B cell (primary cell): ENCODE data around the gene TGM3. TPM values are rescaled to one million over a fixed set of nuclear protein-coding genes. Genes with fewer than 3 reads are reported as not detected.

Source experiments
- ATAC-seq: fragments of 200-7000 bp; cut with Tn5 transposase; one replicate; pipeline ENCODE4 v1.10.0; 2021; ENCODE audit warnings: low read depth, mild to moderate bottlenecking, moderate number of reproducible peaks, moderate library complexity
- CTCF ChIA-PET: fragments of 350-600 bp; sonication (Branson Sonifier 250); formaldehyde crosslinking; loops from one replicate; lab custom pipeline; 2021; ENCODE audit warnings: antibody characterized with exemption, inconsistent platforms; lab: Charles Lee
- POLR2A ChIA-PET: fragments of 350-600 bp; sonication (Branson Sonifier 250); formaldehyde crosslinking; loops from one replicate; lab custom pipeline; 2021; ENCODE audit warnings: antibody characterized with exemption; lab: Charles Lee
- DNase-seq: peaks from one replicate; pipeline ENCODE4 v3.0.0; 2013
- H2AFZ ChIP-seq: 2 replicates; pipeline ENCODE4 v1.6.1; 2012; ENCODE audit warnings: mild to moderate bottlenecking, low read depth, low read length; ENCODE audit not compliant: insufficient read depth, poor library complexity, severe bottlenecking
- H3K27ac ChIP-seq, 2 donors: 1 replicate in 1 of 2; 2 replicates in 1 of 2; pipeline ENCODE4 v1.5.1; 2012 to 2013; ENCODE audit warnings: low read length in 2 of 2, mild to moderate bottlenecking in 2 of 2, moderate library complexity in 1 of 2
- H3K27me3 ChIP-seq, 4 experiments: fragments of 200-600 bp in 1 of 4; sonication (generic) in 1 of 4; replicated peaks in 1 of 4; 1 replicate in 2 of 4; 2 replicates in 2 of 4; pipeline versions ENCODE4 v1.6.1 to v1.7.0; 2013 to 2016; ENCODE audit warnings: low read length in 3 of 4, mild to moderate bottlenecking in 2 of 4, mixed read lengths in 1 of 4, moderate library complexity in 1 of 4; ENCODE audit not compliant: insufficient read depth in 4 of 4, control insufficient read depth in 3 of 4; ENCODE audit errors: control extremely low read depth in 1 of 4
- H3K36me3 ChIP-seq, 2 experiments: replicated peaks in 1 of 2; 1 replicate in 1 of 2; 2 replicates in 1 of 2; pipeline versions ENCODE4 v1.6.1 to v1.7.1; 2013; ENCODE audit warnings: low read length in 1 of 2; ENCODE audit not compliant: insufficient read depth in 2 of 2, control insufficient read depth in 1 of 2; ENCODE audit errors: control extremely low read depth in 1 of 2, extremely low read depth in 1 of 2
- H3K4me1 ChIP-seq, 2 donors: fragments of 200-600 bp in 1 of 2; sonication (generic) in 1 of 2; 1 replicate in 1 of 2; 2 replicates in 1 of 2; pipeline versions ENCODE4 v1.5.1 to v1.6.1; 2013 to 2017; ENCODE audit warnings: low read length in 2 of 2; ENCODE audit not compliant: control insufficient read depth in 2 of 2, insufficient read depth in 2 of 2
- H3K4me2 ChIP-seq: replicated peaks from 2 replicates; pipeline ENCODE3; 2012; ENCODE audit warnings: mild to moderate bottlenecking, low read depth, low read length; ENCODE audit not compliant: poor library complexity, severe bottlenecking
- H3K4me3 ChIP-seq, 5 experiments: fragments of 200-600 bp in 1 of 5; sonication (generic) in 1 of 5; 1 replicate in 3 of 5; 2 replicates in 2 of 5; pipeline versions ENCODE4 v1.5.1 to v1.7.0; 2011 to 2016; ENCODE audit warnings: low read length in 4 of 5, mild to moderate bottlenecking in 4 of 5, low read depth in 2 of 5, control low read depth in 1 of 5, moderate library complexity in 1 of 5; ENCODE audit not compliant: insufficient read depth in 1 of 5; ENCODE audit errors: control extremely low read depth in 1 of 5, extremely low read depth in 1 of 5
- H3K79me2 ChIP-seq: fragments of 200-600 bp; sonication (generic); one replicate; pipeline ENCODE4 v1.6.0; 2016; ENCODE audit warnings: low read length; ENCODE audit not compliant: control insufficient read depth, insufficient read depth
- H3K9ac ChIP-seq: fragments of 200-600 bp; sonication (generic); 2 replicates; pipeline ENCODE4 v1.6.1; 2017; ENCODE audit warnings: mild to moderate bottlenecking, low read length, moderate library complexity
- H3K9me3 ChIP-seq, 3 donors: one replicate each; pipeline versions ENCODE4 v1.6.1 to v1.7.1; 2013; ENCODE audit warnings: low read length in 2 of 3; ENCODE audit not compliant: control insufficient read depth in 2 of 3, insufficient read depth in 1 of 3; ENCODE audit errors: control extremely low read depth in 1 of 3
- H4K20me1 ChIP-seq: 2 replicates; pipeline ENCODE4 v1.6.0; 2012; ENCODE audit warnings: mild to moderate bottlenecking, low read length; ENCODE audit not compliant: insufficient read depth, control insufficient read depth, poor library complexity, severe bottlenecking
- H3K27ac Mint-ChIP-seq: one replicate; pipeline ENCODE4 v1.8.0; 2021; ENCODE audit warnings: mixed read lengths
- H3K27me3 Mint-ChIP-seq: one replicate; pipeline ENCODE4 v1.8.0; 2021; ENCODE audit warnings: mixed read lengths
- H3K4me1 Mint-ChIP-seq: one replicate; pipeline ENCODE4 v1.8.0; 2021; ENCODE audit warnings: mixed read lengths
- H3K4me3 Mint-ChIP-seq: one replicate; pipeline ENCODE4 v1.8.0; 2021; ENCODE audit warnings: mixed read lengths
- H3K9me3 Mint-ChIP-seq: one replicate; pipeline ENCODE4 v1.8.0; 2022; ENCODE audit warnings: mixed read lengths; ENCODE audit not compliant: insufficient read depth
- CTCF ChIP-seq: fragments of 200-600 bp; IDR thresholded peaks from one replicate; pipeline ENCODE4 v1.8.0; 2022; ENCODE audit warnings: antibody characterized with exemption, mild to moderate bottlenecking
- EZH2 ChIP-seq: IDR thresholded peaks from 2 replicates; pipeline ENCODE4 v1.6.1; 2012; ENCODE audit warnings: borderline replicate concordance, low read depth, mild to moderate bottlenecking, moderate library complexity, low read length; ENCODE audit not compliant: insufficient read depth, poor library complexity, severe bottlenecking
- WGBS: methylation state at CpG from one replicate; pipeline ENCODE4 v1.1.5; 2013; ENCODE audit warnings: missing lambda C conversion rate; ENCODE audit not compliant: insufficient coverage; 5-methylcytosine and 5-hydroxymethylcytosine counted together
- intact Hi-C: fragments of 100-400 bp; cut with micrococcal nuclease; formaldehyde crosslinking; loops from one replicate; pipeline ENCODE4 v1.10.0; 2022
- polyA plus RNA-seq: library from polyadenylated mRNA; depleted of rRNA; stranded (reverse); fragments of >200 nt; gene quantifications from 2 replicates; pipeline ENCODE4 v1.2.3, GENCODE V29; 2012
- total RNA-seq, 2 donors: library from RNA; stranded (reverse); fragments of 120-200 nt in 1 of 2; gene quantifications; 1 replicate in 1 of 2; 2 replicates in 1 of 2; pipeline versions ENCODE4 v1.2.3 to v1.2.4, GENCODE V29; 2013 to 2022

The TGM3 gene
- total and polyA plus RNA-seq, 2 donors (not counting 1 experiment from before 2014, with no cell fraction given): not detected

- ChIA-PET POLR2A (no interaction called here), CTCF (no interaction called here)
- Histone ChIP-seq H3K79me2 (no peaks in the 10 kb centered on the region), H3K9me3 (no peaks in the 10 kb centered on the region), H3K4me3 (no peak overlapping the region), H3K27me3 (peaks cover 0 to 3% (median 0%) of the 10 kb centered on the region in 4 experiments), H3K36me3 (no peaks in the 10 kb centered on the region), H3K27ac (no peak overlapping the region), H4K20me1 (no peaks in the 10 kb centered on the region), H3K9ac (no peak overlapping the region), H3K4me2 (no peak overlapping the region), H3K4me1 (no peaks in the 10 kb centered on the region), H2AFZ (no peak overlapping the region)
- Mint-ChIP-seq H3K4me1 (no peaks in the 10 kb centered on the region), H3K4me3 (no peak overlapping the region), H3K27me3 (peaks cover 44% of the 10 kb centered on the region), H3K9me3 (no peaks in the 10 kb centered on the region), H3K27ac (no peak overlapping the region)
- WGBS: 82% methylated on average over 7 of the region's 10 CpGs
- ATAC-seq (no peak), DNase-seq (no peak)
- no peak for TF ChIP-seq CTCF
- TF ChIP-seq EZH2: no peak
- intact Hi-C loops: no loop called here
These were observed 42.5 kb upstream of the TGM3 start for GRCh38 chr20:2253256-2253655.

GRCh38 chr20:2254333-2254732 is 41.5 kb upstream of the TGM3 start:
- peaks cover 41% of the 10 kb centered on the region for H3K27me3 Mint-ChIP-seq
- Histone ChIP-seq H3K4me1 (no peaks in the 10 kb centered on the region), H2AFZ (no peak overlapping the region), H3K79me2 (no peaks in the 10 kb centered on the region), H3K9me3 (no peaks in the 10 kb centered on the region), H3K4me2 (no peak overlapping the region), H3K27ac (no peak overlapping the region), H3K4me3 (no peak overlapping the region), H3K36me3 (no peaks in the 10 kb centered on the region), H4K20me1 (no peaks in the 10 kb centered on the region), H3K27me3 (peaks cover 0 to 5% (median 1%) of the 10 kb centered on the region in 4 experiments), H3K9ac (no peak overlapping the region)
- CTCF ChIA-PET: no interaction called here
- H3K4me1 Mint-ChIP-seq: no peaks in the 10 kb centered on the region
- no peak overlapping the region for H3K4me3 Mint-ChIP-seq
- ATAC-seq (no peak), DNase-seq (no peak)
- no peaks in the 10 kb centered on the region for H3K9me3 Mint-ChIP-seq
- intact Hi-C loops: no loop called here
- TF ChIP-seq CTCF: no peak
- no peak for TF ChIP-seq EZH2
- WGBS: no CpG with 5 or more reads among the region's 1 CpG
- POLR2A ChIA-PET: no interaction called here
- no peak overlapping the region for H3K27ac Mint-ChIP-seq
